ENCODE data around the gene TMEM176B.

DNA sequence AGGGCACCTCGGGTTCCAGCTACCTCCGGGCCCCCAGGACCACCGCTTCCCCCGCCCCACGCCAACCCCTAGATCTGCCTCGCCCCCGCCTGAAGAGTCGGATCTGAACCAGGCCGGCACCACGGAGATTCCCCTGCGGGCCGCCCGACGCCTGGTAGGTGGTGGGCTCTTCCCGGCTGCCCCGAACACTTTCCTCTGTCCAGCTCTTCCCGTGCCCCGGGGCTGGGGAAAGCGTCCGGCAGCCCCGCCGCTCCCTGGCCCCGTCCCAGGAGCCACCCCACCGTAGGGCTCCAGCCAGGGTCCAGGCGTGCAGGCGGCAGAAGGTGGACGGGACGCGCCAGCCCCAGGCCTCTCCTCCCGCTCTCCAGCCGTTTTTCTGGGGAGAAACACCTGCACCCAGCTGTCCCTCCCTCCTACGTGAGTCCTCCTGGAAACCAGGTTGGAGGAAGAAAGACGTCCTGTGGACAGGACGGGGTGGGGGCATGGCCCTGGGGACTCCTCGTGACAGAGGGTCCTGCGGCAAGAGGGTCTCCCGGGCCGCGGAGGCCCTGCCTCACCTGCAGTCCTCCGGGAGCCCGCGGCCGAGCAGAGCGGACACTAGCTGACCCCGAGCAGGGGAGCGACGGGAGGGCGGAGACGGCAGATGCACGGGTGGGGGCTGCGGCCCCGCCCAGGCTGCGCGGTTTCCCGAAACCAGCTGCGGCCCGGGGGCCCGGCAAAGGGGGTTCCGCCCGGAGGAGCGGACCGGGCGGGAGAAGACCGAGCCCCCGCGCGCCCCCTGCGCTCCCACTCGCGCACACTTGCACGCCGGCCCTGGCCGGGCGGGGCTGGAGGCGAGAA, at the start of gene TMEM176B:
- TF ChIP-seq, protein P1, sequence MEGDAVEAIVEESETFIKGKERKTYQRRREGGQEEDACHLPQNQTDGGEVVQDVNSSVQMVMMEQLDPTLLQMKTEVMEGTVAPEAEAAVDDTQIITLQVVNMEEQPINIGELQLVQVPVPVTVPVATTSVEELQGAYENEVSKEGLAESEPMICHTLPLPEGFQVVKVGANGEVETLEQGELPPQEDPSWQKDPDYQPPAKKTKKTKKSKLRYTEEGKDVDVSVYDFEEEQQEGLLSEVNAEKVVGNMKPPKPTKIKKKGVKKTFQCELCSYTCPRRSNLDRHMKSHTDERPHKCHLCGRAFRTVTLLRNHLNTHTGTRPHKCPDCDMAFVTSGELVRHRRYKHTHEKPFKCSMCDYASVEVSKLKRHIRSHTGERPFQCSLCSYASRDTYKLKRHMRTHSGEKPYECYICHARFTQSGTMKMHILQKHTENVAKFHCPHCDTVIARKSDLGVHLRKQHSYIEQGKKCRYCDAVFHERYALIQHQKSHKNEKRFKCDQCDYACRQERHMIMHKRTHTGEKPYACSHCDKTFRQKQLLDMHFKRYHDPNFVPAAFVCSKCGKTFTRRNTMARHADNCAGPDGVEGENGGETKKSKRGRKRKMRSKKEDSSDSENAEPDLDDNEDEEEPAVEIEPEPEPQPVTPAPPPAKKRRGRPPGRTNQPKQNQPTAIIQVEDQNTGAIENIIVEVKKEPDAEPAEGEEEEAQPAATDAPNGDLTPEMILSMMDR (IDR thresholded peaks at IDR 0.05), result no peak
- TF ChIP-seq, protein P2, sequence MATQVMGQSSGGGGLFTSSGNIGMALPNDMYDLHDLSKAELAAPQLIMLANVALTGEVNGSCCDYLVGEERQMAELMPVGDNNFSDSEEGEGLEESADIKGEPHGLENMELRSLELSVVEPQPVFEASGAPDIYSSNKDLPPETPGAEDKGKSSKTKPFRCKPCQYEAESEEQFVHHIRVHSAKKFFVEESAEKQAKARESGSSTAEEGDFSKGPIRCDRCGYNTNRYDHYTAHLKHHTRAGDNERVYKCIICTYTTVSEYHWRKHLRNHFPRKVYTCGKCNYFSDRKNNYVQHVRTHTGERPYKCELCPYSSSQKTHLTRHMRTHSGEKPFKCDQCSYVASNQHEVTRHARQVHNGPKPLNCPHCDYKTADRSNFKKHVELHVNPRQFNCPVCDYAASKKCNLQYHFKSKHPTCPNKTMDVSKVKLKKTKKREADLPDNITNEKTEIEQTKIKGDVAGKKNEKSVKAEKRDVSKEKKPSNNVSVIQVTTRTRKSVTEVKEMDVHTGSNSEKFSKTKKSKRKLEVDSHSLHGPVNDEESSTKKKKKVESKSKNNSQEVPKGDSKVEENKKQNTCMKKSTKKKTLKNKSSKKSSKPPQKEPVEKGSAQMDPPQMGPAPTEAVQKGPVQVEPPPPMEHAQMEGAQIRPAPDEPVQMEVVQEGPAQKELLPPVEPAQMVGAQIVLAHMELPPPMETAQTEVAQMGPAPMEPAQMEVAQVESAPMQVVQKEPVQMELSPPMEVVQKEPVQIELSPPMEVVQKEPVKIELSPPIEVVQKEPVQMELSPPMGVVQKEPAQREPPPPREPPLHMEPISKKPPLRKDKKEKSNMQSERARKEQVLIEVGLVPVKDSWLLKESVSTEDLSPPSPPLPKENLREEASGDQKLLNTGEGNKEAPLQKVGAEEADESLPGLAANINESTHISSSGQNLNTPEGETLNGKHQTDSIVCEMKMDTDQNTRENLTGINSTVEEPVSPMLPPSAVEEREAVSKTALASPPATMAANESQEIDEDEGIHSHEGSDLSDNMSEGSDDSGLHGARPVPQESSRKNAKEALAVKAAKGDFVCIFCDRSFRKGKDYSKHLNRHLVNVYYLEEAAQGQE (IDR thresholded peaks at IDR 0.05; ENCODE audit: insufficient read depth in 1 of 2, low read depth in 2 of 2, low read length in 1 of 2), result no peak
- TF ChIP-seq POLR2AphosphoS5 (IDR thresholded peaks at IDR 0.05; ENCODE audit: low read depth, low read length) (no peak), SIN3A (IDR thresholded peaks at IDR 0.05; ENCODE audit: borderline replicate concordance, insufficient read depth, low read depth, low read length) (no peak), TCF7L2 (IDR thresholded peaks at IDR 0.05; ENCODE audit: low read depth, low read length) (no peak)
